IMR-90 (cell line): ENCODE results near the gene HRH1. TPM values are rescaled to one million over a fixed set of nuclear protein-coding genes. Genes with fewer than 3 reads are reported as not detected.

Experiments used
- ATAC-seq: fragments of 200-7000 bp; cut with Tn5 transposase; 2 replicates; pipeline ENCODE4 v1.9.1; 2020; ENCODE audit warnings: low read depth, mild to moderate bottlenecking, moderate library complexity
- BruUV-seq: library from RNA; stranded (reverse); fragments of 400-500 nt; replicated peaks from 2 replicates; lab custom pipeline; 2021; lab: Mats Ljungman, UMichigan
- CTCF ChIA-PET: fragments of 300-600 bp; formaldehyde crosslinking; extraction: SDS; loops from one replicate; lab custom pipeline; 2021; ENCODE audit warnings: antibody characterized with exemption; lab: Yijun Ruan, JAX
- POLR2A ChIA-PET: fragments of 300-600 bp; sonication (Branson Sonifier 250); formaldehyde crosslinking; loops from one replicate; lab custom pipeline; 2022; ENCODE audit warnings: antibody characterized with exemption; ENCODE audit not compliant: unreplicated experiment; lab: Charles Lee
- DNase-seq: peaks from one replicate; pipeline ENCODE4 v3.0.0; 2013
- H2AFZ ChIP-seq: replicated peaks from 2 replicates; pipeline ENCODE3; 2013; ENCODE audit warnings: low read length, mild to moderate bottlenecking; ENCODE audit not compliant: poor library complexity
- H2AK5ac ChIP-seq: 2 replicates; pipeline ENCODE4 v1.6.1; 2013; ENCODE audit warnings: low read depth, low read length, inconsistent platforms
- H2AK9ac ChIP-seq: replicated peaks from 2 replicates; pipeline ENCODE3; 2013; ENCODE audit warnings: mild to moderate bottlenecking, low read depth, low read length, moderate library complexity; ENCODE audit not compliant: poor library complexity
- H2BK120ac ChIP-seq: 2 replicates; pipeline ENCODE4 v1.6.1; 2013; ENCODE audit warnings: low read depth, low read length, inconsistent platforms
- H2BK15ac ChIP-seq: 3 replicates; pipeline ENCODE4 v1.6.1; 2013; ENCODE audit warnings: low read depth, low read length, inconsistent platforms
- H2BK20ac ChIP-seq: 2 replicates; pipeline ENCODE4 v1.6.1; 2013; ENCODE audit warnings: low read depth, mild to moderate bottlenecking, inconsistent platforms, low read length, moderate library complexity
- H2BK5ac ChIP-seq: 2 replicates; pipeline ENCODE4 v1.6.1; 2013; ENCODE audit warnings: mild to moderate bottlenecking, low read depth, low read length, inconsistent platforms; ENCODE audit not compliant: poor library complexity, severe bottlenecking
- H3K14ac ChIP-seq: replicated peaks from 2 replicates; pipeline ENCODE4 v1.6.1; 2013; ENCODE audit warnings: low read depth, low read length, inconsistent platforms
- H3K18ac ChIP-seq: 2 replicates; pipeline ENCODE4 v1.6.1; 2013; ENCODE audit warnings: low read depth, low read length, control low read depth
- H3K23ac ChIP-seq: 2 replicates; pipeline ENCODE4 v1.6.1; 2013; ENCODE audit warnings: low read depth, low read length, inconsistent platforms
- H3K27ac ChIP-seq: 2 replicates; pipeline ENCODE4 v1.5.1; 2013; ENCODE audit warnings: mild to moderate bottlenecking, control low read depth, low read length; ENCODE audit not compliant: insufficient read depth
- H3K27me3 ChIP-seq: 2 replicates; pipeline ENCODE4 v1.6.1; 2013; ENCODE audit warnings: low read length; ENCODE audit not compliant: control insufficient read depth, insufficient read depth
- H3K36me3 ChIP-seq: 2 replicates; pipeline ENCODE4 v1.6.1; 2013; ENCODE audit warnings: low read length, mixed read lengths; ENCODE audit not compliant: control insufficient read depth, insufficient read depth
- H3K4ac ChIP-seq: 2 replicates; pipeline ENCODE4 v1.6.1; 2013; ENCODE audit warnings: low read depth, low read length, inconsistent platforms
- H3K4me1 ChIP-seq: 2 replicates; pipeline ENCODE4 v1.6.1; 2013; ENCODE audit warnings: low read length, mixed read lengths; ENCODE audit not compliant: control insufficient read depth, insufficient read depth
- H3K4me2 ChIP-seq: 2 replicates; pipeline ENCODE4 v1.6.1; 2013; ENCODE audit warnings: low read depth, mild to moderate bottlenecking, control low read depth, low read length, moderate library complexity
- H3K4me3 ChIP-seq: 2 replicates; pipeline ENCODE4 v1.5.1; 2013; ENCODE audit warnings: low read depth, mild to moderate bottlenecking, control low read depth, low read length, moderate library complexity; ENCODE audit not compliant: insufficient read depth
- H3K56ac ChIP-seq: 2 replicates; pipeline ENCODE4 v1.6.1; 2013; ENCODE audit warnings: low read length, inconsistent platforms; ENCODE audit not compliant: insufficient read depth; ENCODE audit errors: extremely low read depth
- H3K79me1 ChIP-seq, 2 experiments: 2 replicates each; pipeline ENCODE4 v1.6.1; 2013; ENCODE audit warnings: low read length in 2 of 2, inconsistent platforms in 1 of 2, low read depth in 1 of 2
- H3K9ac ChIP-seq: 2 replicates; pipeline ENCODE4 v1.6.1; 2013; ENCODE audit warnings: low read depth, low read length, control low read depth
- H3K9me1 ChIP-seq: 2 replicates; pipeline ENCODE4 v1.6.1; 2013; ENCODE audit warnings: low read length, inconsistent platforms; ENCODE audit not compliant: insufficient read depth
- H3K9me3 ChIP-seq: 2 replicates; pipeline ENCODE4 v1.6.1; 2013; ENCODE audit warnings: low read length; ENCODE audit not compliant: control insufficient read depth, insufficient read depth
- H4K20me1 ChIP-seq: 2 replicates; pipeline ENCODE4 v1.6.1; 2013; ENCODE audit warnings: low read length, inconsistent platforms; ENCODE audit not compliant: insufficient read depth
- H4K5ac ChIP-seq: 2 replicates; pipeline ENCODE4 v1.6.1; 2013; ENCODE audit warnings: mild to moderate bottlenecking, low read depth, low read length, control low read depth
- H4K8ac ChIP-seq, 2 experiments: 2 replicates each; pipeline ENCODE4 v1.6.1; 2013; ENCODE audit warnings: low read depth in 2 of 2, low read length in 2 of 2, control low read depth in 1 of 2, inconsistent platforms in 1 of 2
- H4K91ac ChIP-seq: 2 replicates; pipeline ENCODE4 v1.6.1; 2013; ENCODE audit warnings: low read depth, low read length, inconsistent platforms; ENCODE audit not compliant: insufficient read depth
- BHLHE40 ChIP-seq: fragments of 150-350 bp; IDR thresholded peaks from 2 replicates; pipeline ENCODE4 v1.6.1; 2016; ENCODE audit warnings: mild to moderate bottlenecking, low read depth, low read length
- CEBPB ChIP-seq: IDR thresholded peaks from 2 replicates; pipeline ENCODE4 v1.6.1; 2012; ENCODE audit warnings: low read depth, low read length, improper control_type of control experiment
- CHD1 ChIP-seq: IDR thresholded peaks from 2 replicates; pipeline ENCODE4 v1.6.1; 2012; ENCODE audit warnings: low read depth, low read length, improper control_type of control experiment
- FOS ChIP-seq: fragments of 150-350 bp; IDR thresholded peaks from 2 replicates; pipeline ENCODE4 v1.6.1; 2016; ENCODE audit warnings: low read depth, low read length
- MAZ ChIP-seq: IDR thresholded peaks from 2 replicates; pipeline ENCODE4 v1.6.1; 2012; ENCODE audit warnings: low read depth, mild to moderate bottlenecking, low read length, improper control_type of control experiment, moderate library complexity, borderline replicate concordance
- NFE2L2 ChIP-seq: fragments of 150-350 bp; IDR thresholded peaks from 2 replicates; pipeline ENCODE4 v1.6.1; 2016; ENCODE audit warnings: low read depth, mild to moderate bottlenecking, low read length
- POLR2A ChIP-seq: IDR thresholded peaks from 2 replicates; pipeline ENCODE4 v1.6.1; 2012; ENCODE audit warnings: mild to moderate bottlenecking, low read depth, low read length
- RCOR1 ChIP-seq: IDR thresholded peaks from 2 replicates; pipeline ENCODE4 v1.6.1; 2012; ENCODE audit warnings: mild to moderate bottlenecking, low read length, improper control_type of control experiment; ENCODE audit not compliant: insufficient replicate concordance
- SMC3 ChIP-seq: fragments of 150-350 bp; IDR thresholded peaks from 2 replicates; pipeline ENCODE4 v1.6.1; 2016; ENCODE audit warnings: low read depth, mild to moderate bottlenecking, antibody characterized with exemption, low read length, moderate library complexity
- USF2 ChIP-seq: fragments of 150-350 bp; IDR thresholded peaks from 2 replicates; pipeline ENCODE4 v1.6.1; 2017; ENCODE audit warnings: mild to moderate bottlenecking, antibody characterized with exemption, low read length, low read depth
- WGBS, 2 experiments: methylation state at CpG; one replicate each; pipeline versions ENCODE4 v1.1.5 to v1.1.7; 2013; ENCODE audit warnings: missing lambda C conversion rate in 2 of 2; ENCODE audit not compliant: insufficient read length in 1 of 2; ENCODE audit errors: extremely low coverage in 2 of 2; 5-methylcytosine and 5-hydroxymethylcytosine counted together
- dilution Hi-C: fragments of 300-500 bp; cut with HindIII; formaldehyde crosslinking; loops from one replicate; pipeline ENCODE4 v1.14.3; 2018; ENCODE audit warnings: low sequenced_read_pairs; ENCODE audit not compliant: unreplicated experiment
- in situ Hi-C: fragments of 300-500 bp; cut with MboI; formaldehyde crosslinking; loops from 3 replicates; pipeline ENCODE4 v1.14.3; 2019; ENCODE audit warnings: low sequenced_read_pairs, inconsistent platforms, mixed read lengths
- intact Hi-C: fragments of 100-400 bp; cut with micrococcal nuclease; formaldehyde crosslinking; loops from 2 replicates; pipeline ENCODE4 v1.10.0; 2022
- polyA plus RNA-seq, 3 experiments: library from polyadenylated mRNA; depleted of rRNA; stranded (reverse); fragments of >200 nt; gene quantifications; 2 replicates each; pipeline ENCODE4 v1.2.3, GENCODE V29; 2012; ENCODE audit warnings: low replicate concordance in 1 of 3
- total RNA-seq: library from RNA; depleted of rRNA; stranded (reverse); fragments of >200 nt; gene quantifications from 2 replicates; pipeline ENCODE4 v1.2.3, GENCODE V29; 2012

HRH1 gene
- total and polyA plus RNA-seq, 2 of the 4 experiments (the other 2 are of a cell fraction): 7.6 to 16.1 TPM

GRCh38 chr3:11288786-11289637 lies 134.7 kb downstream of the HRH1 start:
- Histone ChIP-seq H2AK5ac (peak overlapping the region; percentile 68; the same call in 1 of the 2 replicates), H3K14ac (peak overlapping the region; percentile 75), H3K18ac (peak overlapping the region; percentile 84), H3K27me3 (no peaks in the 10 kb centered on the region), H3K4me3 (peak overlapping the region; percentile 10; the same call in 1 of the 2 replicates), H3K36me3 (no peaks in the 10 kb centered on the region), H3K9ac (peak overlapping the region; percentile 78), H3K9me3 (no peaks in the 10 kb centered on the region), H4K91ac (peak overlapping the region; percentile 87), H3K56ac (peak overlapping the region; percentile 89), H3K23ac (peak overlapping the region; percentile 86), H2BK5ac (peak overlapping the region; percentile 99), H3K9me1 (peaks cover 31% of the 10 kb centered on the region), H2BK15ac (peak overlapping the region; percentile 94), H3K79me1 (peaks cover 29 to 54% of the 10 kb centered on the region in 2 experiments), H2BK120ac (peak overlapping the region; percentile 95), H3K4me1 (peaks cover 26% of the 10 kb centered on the region), H2BK20ac (peak overlapping the region; percentile 94), H4K20me1 (no peaks in the 10 kb centered on the region; the same call in 1 of the 2 replicates), H3K4ac (peak overlapping the region; percentile 87; the same call in 1 of the 2 replicates), H3K27ac (peak overlapping the region; percentile 96), H3K4me2 (peak overlapping the region; percentile 66; the same call in 1 of the 2 replicates), H4K5ac (peak overlapping the region; percentile 92; the same call in 1 of the 2 replicates), H4K8ac (peak overlapping the region; percentile 23 to 85), H2AK9ac (no peak overlapping the region), H2AFZ (no peak overlapping the region)
- BruUV-seq: no TSS peak
- dilution Hi-C loops (no loop called here), intact Hi-C loops (loop anchor here (2.0 kb wide), 2 partner anchors 50 to 134 kb away; partner anchors contain the start of gene HRH1), in situ Hi-C loops (no loop called here)
- peak; percentile 96 for DNase-seq
- no peak for TF ChIP-seq CHD1
- TF ChIP-seq NFE2L2: peak; percentile 28; the same call in 1 of the 2 replicates
- no peak for TF ChIP-seq USF2
- TF ChIP-seq CEBPB: peak; percentile 91
- no peak for TF ChIP-seq RCOR1
- TF ChIP-seq FOS: peak; percentile 91
- 0 out of 2 replicates have a peak, but pooled peaks have one; percentile 34 for TF ChIP-seq MAZ
- no peak for TF ChIP-seq SMC3
- peak; percentile 56; the same call in 1 of the 2 replicates for TF ChIP-seq POLR2A
- peak; percentile 56; the same call in 1 of the 2 replicates for TF ChIP-seq BHLHE40
- peak; percentile 79 for ATAC-seq
- POLR2A ChIA-PET: interaction anchor here (0.9 to 2.7 kb wide), 2 partner anchors 10 to 41 kb away, joined by 3 to 12 read pairs; no protein-coding TSS in a partner anchor
- WGBS, 2 experiments: no CpG with 5 or more reads among the region's 7 CpGs
- CTCF ChIA-PET: interaction anchor here (0.5 to 1.1 kb wide), 3 partner anchors 46 to 180 kb away, joined by 3 to 5 read pairs (median 5); no protein-coding TSS in a partner anchor
